ENCODE data around the gene CCDC175.

DNA sequence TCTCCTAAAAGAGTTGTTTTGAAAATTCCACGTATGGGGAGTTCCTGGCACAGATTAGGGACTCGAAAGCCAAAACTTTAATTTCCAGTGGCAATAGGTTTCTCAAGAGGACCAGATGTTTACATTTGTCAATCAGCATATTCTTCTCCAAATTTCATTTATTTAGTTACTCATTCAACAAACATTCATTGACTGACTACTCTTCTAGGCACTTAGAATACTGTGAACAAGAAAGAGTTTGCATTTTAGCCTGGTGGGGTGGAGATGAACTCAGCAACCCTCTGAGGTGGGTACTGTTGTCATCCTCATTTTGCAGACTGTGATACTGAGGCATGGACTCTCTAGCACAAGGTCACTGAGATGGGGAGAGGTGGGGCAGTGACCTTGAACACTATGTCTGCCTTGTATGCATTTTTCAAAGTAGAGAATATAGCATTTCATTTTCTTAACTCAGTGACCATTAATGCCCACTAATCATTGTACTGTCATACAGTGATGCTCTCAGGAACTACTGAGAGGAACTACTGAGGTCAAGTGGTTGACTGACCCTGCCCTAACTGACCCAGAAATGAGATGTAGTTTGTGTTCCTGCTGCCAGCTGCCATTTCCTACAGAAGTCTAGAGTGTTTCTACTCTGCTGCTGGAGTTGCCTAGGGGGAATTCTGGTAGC is 94.6 kb downstream of the CCDC175 start:
- TF ChIP-seq CTCF (IDR thresholded peaks at IDR 0.05; ENCODE audit: insufficient read depth, low read length) = no peak
- TF ChIP-seq, protein P1, sequence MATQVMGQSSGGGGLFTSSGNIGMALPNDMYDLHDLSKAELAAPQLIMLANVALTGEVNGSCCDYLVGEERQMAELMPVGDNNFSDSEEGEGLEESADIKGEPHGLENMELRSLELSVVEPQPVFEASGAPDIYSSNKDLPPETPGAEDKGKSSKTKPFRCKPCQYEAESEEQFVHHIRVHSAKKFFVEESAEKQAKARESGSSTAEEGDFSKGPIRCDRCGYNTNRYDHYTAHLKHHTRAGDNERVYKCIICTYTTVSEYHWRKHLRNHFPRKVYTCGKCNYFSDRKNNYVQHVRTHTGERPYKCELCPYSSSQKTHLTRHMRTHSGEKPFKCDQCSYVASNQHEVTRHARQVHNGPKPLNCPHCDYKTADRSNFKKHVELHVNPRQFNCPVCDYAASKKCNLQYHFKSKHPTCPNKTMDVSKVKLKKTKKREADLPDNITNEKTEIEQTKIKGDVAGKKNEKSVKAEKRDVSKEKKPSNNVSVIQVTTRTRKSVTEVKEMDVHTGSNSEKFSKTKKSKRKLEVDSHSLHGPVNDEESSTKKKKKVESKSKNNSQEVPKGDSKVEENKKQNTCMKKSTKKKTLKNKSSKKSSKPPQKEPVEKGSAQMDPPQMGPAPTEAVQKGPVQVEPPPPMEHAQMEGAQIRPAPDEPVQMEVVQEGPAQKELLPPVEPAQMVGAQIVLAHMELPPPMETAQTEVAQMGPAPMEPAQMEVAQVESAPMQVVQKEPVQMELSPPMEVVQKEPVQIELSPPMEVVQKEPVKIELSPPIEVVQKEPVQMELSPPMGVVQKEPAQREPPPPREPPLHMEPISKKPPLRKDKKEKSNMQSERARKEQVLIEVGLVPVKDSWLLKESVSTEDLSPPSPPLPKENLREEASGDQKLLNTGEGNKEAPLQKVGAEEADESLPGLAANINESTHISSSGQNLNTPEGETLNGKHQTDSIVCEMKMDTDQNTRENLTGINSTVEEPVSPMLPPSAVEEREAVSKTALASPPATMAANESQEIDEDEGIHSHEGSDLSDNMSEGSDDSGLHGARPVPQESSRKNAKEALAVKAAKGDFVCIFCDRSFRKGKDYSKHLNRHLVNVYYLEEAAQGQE (IDR thresholded peaks at IDR 0.05; ENCODE audit: insufficient replicate concordance, low read depth) = no peak
- no peak for TF ChIP-seq GABPA (IDR thresholded peaks at IDR 0.05; ENCODE audit: low read depth)
- no peak for TF ChIP-seq POLR2AphosphoS5 (IDR thresholded peaks at IDR 0.05; ENCODE audit: low read depth)
- TF ChIP-seq SPI1 (IDR thresholded peaks at IDR 0.05; ENCODE audit: borderline replicate concordance, low read depth) = no peak

Data from HL-60 (cell line).